Activated CD8-positive, alpha-beta T cell treated with anti-CD3 and anti-CD28 coated beads, Interleukin-2, amount 10 ng/mL, durations not matched to agents 7 days and 5 days (primary cell): ENCODE data around the gene DAB2IP. TPM values are rescaled to one million over a fixed set of nuclear protein-coding genes. Genes with fewer than 3 reads are reported as not detected.
"Not testable (repeated sequence)": the region's sequence is repeated elsewhere in the genome, so short reads cannot be mapped to it uniquely, and the experiment has no call there.

Experiments
- ATAC-seq: fragments of 150-1000 bp; cut with Tn5 transposase; one replicate; pipeline ENCODE4 v1.10.0; 2021; ENCODE audit warnings: moderate library complexity
- CTCF ChIA-PET: fragments of 350-600 bp; sonication (Branson Sonifier 250); formaldehyde crosslinking; loops from one replicate; lab custom pipeline; 2021; ENCODE audit warnings: antibody characterized with exemption; lab: Charles Lee
- POLR2A ChIA-PET: fragments of 350-600 bp; sonication (Branson Sonifier 250); formaldehyde crosslinking; loops from one replicate; lab custom pipeline; 2021; ENCODE audit warnings: antibody characterized with exemption; lab: Charles Lee
- DNase-seq: peaks from one replicate; pipeline ENCODE4 v3.0.0-alpha.2; 2020
- H3K27ac Mint-ChIP-seq: one replicate; pipeline ENCODE4 v1.8.0; 2021; ENCODE audit warnings: mild to moderate bottlenecking, mixed read lengths
- H3K27me3 Mint-ChIP-seq: one replicate; pipeline ENCODE4 v1.8.0; 2021; ENCODE audit warnings: low read depth, mixed read lengths
- H3K36me3 Mint-ChIP-seq: one replicate; pipeline ENCODE4 v1.8.0; 2021; ENCODE audit warnings: low read depth, mixed read lengths
- H3K4me1 Mint-ChIP-seq: one replicate; pipeline ENCODE4 v1.8.0; 2021; ENCODE audit warnings: low read depth, mixed read lengths
- H3K4me3 Mint-ChIP-seq: one replicate; pipeline ENCODE4 v1.8.0; 2021; ENCODE audit warnings: mild to moderate bottlenecking, mixed read lengths
- H3K9me3 Mint-ChIP-seq: one replicate; pipeline ENCODE4 v1.8.0; 2022; ENCODE audit warnings: mixed read lengths; ENCODE audit not compliant: insufficient read depth
- total RNA-seq, 2 experiments: library from RNA; stranded (reverse); gene quantifications; one replicate each; pipeline ENCODE4 v1.2.3, GENCODE V29; 2021

DAB2IP gene
- total RNA-seq, 2 experiments from 2014 or later, result 0.08 to 0.13 TPM

- Mint-ChIP-seq H3K27ac (no peak overlapping the region), H3K4me1 (peaks cover 20% of the 10 kb centered on the region), H3K4me3 (no peak overlapping the region), H3K36me3 (no peaks in the 10 kb centered on the region), H3K27me3 (peaks cover 21% of the 10 kb centered on the region), H3K9me3 (no peaks in the 10 kb centered on the region)
- ATAC-seq (no peak), DNase-seq (no peak)
- POLR2A ChIA-PET, result no interaction called here
- CTCF ChIA-PET, result no interaction called here
These were observed 35.2 kb upstream of the DAB2IP start for GRCh38 chr9:121616123-121616755.

- Mint-ChIP-seq H3K4me3 (no peak overlapping the region), H3K27me3 (peaks cover 12% of the 10 kb centered on the region), H3K9me3 (no peaks in the 10 kb centered on the region), H3K4me1 (peaks cover 9% of the 10 kb centered on the region), H3K27ac (no peak overlapping the region), H3K36me3 (no peaks in the 10 kb centered on the region)
- DNase-seq, result no peak
- ATAC-seq, result no peak
- CTCF ChIA-PET, result interaction anchor here (1.6 kb wide), 1 partner anchor 69 kb away, joined by 3 read pairs; no protein-coding TSS in a partner anchor
- POLR2A ChIA-PET, result no interaction called here
These were observed 32.9 kb upstream of the DAB2IP start for GRCh38 chr9:121618504-121618903.

DNA sequence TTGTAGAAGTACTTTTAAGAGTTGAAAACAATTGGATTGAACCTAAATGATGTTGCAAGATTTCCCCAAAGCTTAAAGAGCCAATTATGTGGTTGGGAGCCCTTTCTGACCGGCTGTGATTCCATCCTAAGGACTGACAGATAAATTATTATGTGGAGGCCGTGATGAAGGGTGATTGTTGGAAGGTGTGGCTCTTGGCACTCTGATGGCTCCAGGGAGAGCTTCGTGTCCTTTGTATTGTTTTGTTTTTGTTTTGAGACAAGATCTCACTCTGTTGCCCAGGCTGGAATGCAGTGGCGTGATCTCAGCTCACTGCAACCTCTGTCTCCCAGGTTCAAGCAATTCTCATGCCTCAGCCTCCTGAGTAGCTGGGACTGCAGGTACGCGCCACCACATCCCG is 32.5 kb upstream of the DAB2IP start:
- H3K27ac Mint-ChIP-seq, H3K4me3 Mint-ChIP-seq, DNase-seq, H3K36me3 Mint-ChIP-seq, POLR2A ChIA-PET, ATAC-seq, H3K9me3 Mint-ChIP-seq, H3K4me1 Mint-ChIP-seq, H3K27me3 Mint-ChIP-seq: not testable (repeated sequence)
- CTCF ChIA-PET, result interaction anchor here (1.6 kb wide), 1 partner anchor 68 kb away, joined by 3 read pairs; no protein-coding TSS in a partner anchor

- H3K4me1 Mint-ChIP-seq, result peaks cover 6% of the 10 kb centered on the region
- no peaks in the 10 kb centered on the region for H3K36me3 Mint-ChIP-seq
- ATAC-seq (no peak), DNase-seq (no peak)
- no peak overlapping the region for H3K4me3 Mint-ChIP-seq
- H3K9me3 Mint-ChIP-seq, result no peaks in the 10 kb centered on the region
- peaks cover 2% of the 10 kb centered on the region for H3K27me3 Mint-ChIP-seq
- CTCF ChIA-PET, result interaction anchor here (1.1 to 1.6 kb wide), 2 partner anchors 58 to 67 kb away, joined by 3 read pairs; no protein-coding TSS in a partner anchor
- POLR2A ChIA-PET, result no interaction called here
- H3K27ac Mint-ChIP-seq, result no peak overlapping the region
These were observed 31.7 kb upstream of the DAB2IP start for GRCh38 chr9:121619545-121620324.

DNA sequence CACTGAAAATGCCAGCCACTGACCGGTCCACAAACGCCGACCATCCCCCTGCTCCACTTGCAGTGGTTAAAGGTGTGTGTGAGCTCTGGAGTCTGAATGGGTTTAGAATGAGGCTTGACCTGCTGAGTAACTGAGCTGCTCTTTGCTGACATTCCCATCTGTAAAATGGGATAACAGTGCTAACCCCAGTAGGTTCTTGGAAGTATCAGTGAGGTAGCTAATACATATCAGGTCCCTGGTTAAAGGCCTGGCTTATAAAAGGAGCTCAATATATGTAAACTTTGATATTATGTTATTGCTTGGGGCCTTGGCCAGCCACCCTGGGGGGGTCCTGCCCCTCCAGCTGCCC is 31.1 kb upstream of the DAB2IP start:
- ChIA-PET POLR2A (no interaction called here), CTCF (interaction anchor here (0.9 to 1.1 kb wide), 2 partner anchors 58 to 65 kb away, joined by 3 read pairs; no protein-coding TSS in a partner anchor)
- no peak overlapping the region for H3K27ac Mint-ChIP-seq
- no peak overlapping the region for H3K4me3 Mint-ChIP-seq
- DNase-seq, result no peak
- no peak for ATAC-seq
- H3K27me3 Mint-ChIP-seq, result peaks cover 2% of the 10 kb centered on the region
- H3K9me3 Mint-ChIP-seq, result no peaks in the 10 kb centered on the region
- peaks cover 6% of the 10 kb centered on the region for H3K4me1 Mint-ChIP-seq
- H3K36me3 Mint-ChIP-seq, result no peaks in the 10 kb centered on the region

- no peaks in the 10 kb centered on the region for H3K9me3 Mint-ChIP-seq
- no peak for ATAC-seq
- H3K4me3 Mint-ChIP-seq, result no peak overlapping the region
- H3K36me3 Mint-ChIP-seq, result no peaks in the 10 kb centered on the region
- POLR2A ChIA-PET, result no interaction called here
- H3K27me3 Mint-ChIP-seq, result peaks cover 2% of the 10 kb centered on the region
- DNase-seq, result peak; percentile 27
- peaks cover 6% of the 10 kb centered on the region for H3K4me1 Mint-ChIP-seq
- CTCF ChIA-PET, result interaction anchor here (0.9 to 1.1 kb wide), 2 partner anchors 59 to 65 kb away, joined by 3 read pairs; no protein-coding TSS in a partner anchor
- H3K27ac Mint-ChIP-seq, result no peak overlapping the region
These were observed 30.5 kb upstream of the DAB2IP start for GRCh38 chr9:121620777-121621449.

- CTCF ChIA-PET, result no interaction called here
- POLR2A ChIA-PET, result no interaction called here
- H3K4me1 Mint-ChIP-seq, result peaks cover 6% of the 10 kb centered on the region
These were observed 28.8 kb upstream of the DAB2IP start for GRCh38 chr9:121622387-121623203.

GRCh38 chr9:121623430-121623829 is 28.0 kb upstream of the DAB2IP start:
- not testable (repeated sequence) for H3K36me3 Mint-ChIP-seq, H3K27ac Mint-ChIP-seq

More at GRCh38 chr9:121622387-121623203, 28.8 kb upstream of the DAB2IP start:
- Mint-ChIP-seq H3K27ac (no peak overlapping the region), H3K27me3 (peaks cover 7% of the 10 kb centered on the region), H3K9me3 (no peaks in the 10 kb centered on the region), H3K36me3 (no peaks in the 10 kb centered on the region), H3K4me3 (no peak overlapping the region)
- ATAC-seq, result no peak
- DNase-seq, result no peak

DNA sequence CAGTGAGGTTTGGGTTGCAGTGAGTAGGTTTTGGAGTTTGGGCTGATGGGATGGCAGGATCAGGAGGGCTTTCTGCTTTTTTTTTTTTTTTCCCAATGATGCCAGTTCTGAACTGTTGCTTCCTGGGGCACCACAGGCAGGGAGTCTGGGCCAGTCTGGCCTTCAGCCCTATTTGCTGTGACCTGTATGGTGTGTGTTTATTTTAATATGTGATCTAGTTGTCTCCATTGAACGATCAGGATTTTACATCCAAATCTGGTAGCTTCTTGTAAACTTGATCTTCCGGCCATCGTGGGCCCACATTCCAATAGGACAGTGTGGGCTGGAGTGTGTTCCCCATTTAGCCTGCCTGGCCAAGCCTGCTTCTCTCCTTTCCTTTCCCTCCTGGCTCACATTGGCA is 25.8 kb upstream of the DAB2IP start:
- Mint-ChIP-seq H3K4me3 (no peak overlapping the region), H3K9me3 (no peaks in the 10 kb centered on the region), H3K4me1 (peaks cover 5% of the 10 kb centered on the region), H3K27ac (no peak overlapping the region), H3K36me3 (no peaks in the 10 kb centered on the region), H3K27me3 (peaks cover 8% of the 10 kb centered on the region)
- ChIA-PET CTCF (no interaction called here), POLR2A (no interaction called here)
- DNase-seq, result no peak
- ATAC-seq, result no peak

More at GRCh38 chr9:121623430-121623829, 28.0 kb upstream of the DAB2IP start:
- CTCF ChIA-PET, H3K27me3 Mint-ChIP-seq, H3K4me3 Mint-ChIP-seq, ATAC-seq, H3K4me1 Mint-ChIP-seq, DNase-seq, H3K9me3 Mint-ChIP-seq, POLR2A ChIA-PET: not testable (repeated sequence)

- no peak for ATAC-seq
These were observed 25.4 kb upstream of the DAB2IP start for GRCh38 chr9:121626012-121626411.

DNA sequence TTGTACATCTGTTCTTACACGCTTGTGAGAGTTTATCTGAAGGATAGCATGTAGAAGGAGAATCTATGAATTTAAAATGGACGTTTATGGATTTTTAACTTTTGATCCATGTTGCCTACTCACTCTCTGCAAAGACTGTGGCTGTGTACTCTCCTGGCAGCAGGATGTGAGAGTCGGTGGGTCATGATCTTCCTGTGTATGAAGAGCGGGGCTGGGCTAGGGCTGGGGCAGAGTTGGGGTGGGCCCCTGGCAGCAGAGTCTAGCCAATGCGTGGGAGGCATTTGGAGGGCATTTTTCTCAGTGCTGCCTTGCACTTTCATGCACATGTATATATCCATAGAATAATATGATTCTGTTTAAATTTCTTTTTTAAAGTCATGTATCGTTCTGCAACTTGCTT is 24.0 kb upstream of the DAB2IP start:
- Mint-ChIP-seq H3K4me3 (no peak overlapping the region), H3K9me3 (no peaks in the 10 kb centered on the region), H3K36me3 (no peaks in the 10 kb centered on the region), H3K27me3 (peaks cover 6% of the 10 kb centered on the region), H3K27ac (no peak overlapping the region), H3K4me1 (no peaks in the 10 kb centered on the region)
- CTCF ChIA-PET, result no interaction called here
- ATAC-seq (no peak), DNase-seq (no peak)
- POLR2A ChIA-PET, result no interaction called here

More at GRCh38 chr9:121626012-121626411, 25.4 kb upstream of the DAB2IP start:
- POLR2A ChIA-PET, result no interaction called here
- CTCF ChIA-PET, result no interaction called here
- H3K27ac Mint-ChIP-seq, result no peak overlapping the region
- peaks cover 8% of the 10 kb centered on the region for H3K27me3 Mint-ChIP-seq
- H3K9me3 Mint-ChIP-seq, result no peaks in the 10 kb centered on the region
- H3K4me1 Mint-ChIP-seq, result peaks cover under 1% of the 10 kb centered on the region
- H3K36me3 Mint-ChIP-seq, result no peaks in the 10 kb centered on the region
- H3K4me3 Mint-ChIP-seq, result no peak overlapping the region
- no peak for DNase-seq
